Right lobe of liver (tissue), 4 donors: Measurements from ENCODE around the gene TFPI2.

ENCODE experiments used
- CTCF ChIP-seq, 4 donors: fragments of 200-600 bp in 3 of 4; fragments of 450-650 bp in 1 of 4; IDR thresholded peaks; one replicate each; pipeline versions ENCODE4 v1.5.1 to v1.8.0; 2016 to 2022; ENCODE audit warnings: antibody characterized with exemption in 4 of 4, mild to moderate bottlenecking in 2 of 4
- POLR2A ChIP-seq: fragments of 450-650 bp; IDR thresholded peaks from one replicate; pipeline ENCODE4 v1.6.1; 2017; ENCODE audit warnings: antibody characterized with exemption, mild to moderate bottlenecking
- donor health status: DM: no; HTN: no; CAD: no.
- donor health status: DM: no; HTN: no; CAD: no.
- donor health status: DM: no; HTN: yes; CAD: no.

DNA sequence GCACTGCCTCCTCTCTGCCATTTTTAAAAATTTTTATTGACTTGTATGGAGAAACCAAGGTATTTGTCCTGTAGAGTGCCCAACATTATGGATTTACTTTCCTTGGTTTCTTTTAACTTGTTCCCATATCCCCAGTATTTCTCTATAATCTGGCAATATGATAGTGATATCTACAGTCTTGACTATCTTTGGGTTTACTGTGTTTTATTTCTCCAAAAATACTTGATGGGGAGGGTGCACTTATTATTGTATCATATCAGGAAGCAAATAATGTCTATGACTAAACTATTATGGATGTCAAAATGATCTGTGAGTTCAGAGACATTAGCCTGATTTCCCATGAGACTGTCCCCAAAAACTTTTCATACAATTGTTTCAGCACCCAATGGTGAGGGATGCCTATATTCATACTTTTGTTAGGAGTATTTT is 6.6 kb downstream of the TFPI2 start:
- TF ChIP-seq POLR2A (no peak), CTCF (IDR thresholded peaks at IDR 0.05) (no peak)
